Activated naive CD8-positive, alpha-beta T cell (primary cell): ENCODE results near the gene OSTN.
"Not testable (repeated sequence)": the region's sequence is repeated elsewhere in the genome, so short reads cannot be mapped to it uniquely, and the experiment has no call there.

Experiments used
- H3K27ac Mint-ChIP-seq: one replicate; pipeline ENCODE4 v1.8.0; 2021; ENCODE audit warnings: mixed read lengths
- H3K27me3 Mint-ChIP-seq: one replicate; pipeline ENCODE4 v1.8.0; 2021; ENCODE audit warnings: mixed read lengths
- H3K36me3 Mint-ChIP-seq: one replicate; pipeline ENCODE4 v1.8.0; 2021; ENCODE audit warnings: mixed read lengths
- H3K4me1 Mint-ChIP-seq: one replicate; pipeline ENCODE4 v1.8.0; 2021; ENCODE audit warnings: low read depth, mixed read lengths
- H3K4me3 Mint-ChIP-seq: one replicate; pipeline ENCODE4 v1.8.0; 2021; ENCODE audit warnings: mild to moderate bottlenecking, mixed read lengths
- H3K9me3 Mint-ChIP-seq: one replicate; pipeline ENCODE4 v1.8.0; 2021; ENCODE audit warnings: low read depth, mixed read lengths

Gene OSTN

DNA sequence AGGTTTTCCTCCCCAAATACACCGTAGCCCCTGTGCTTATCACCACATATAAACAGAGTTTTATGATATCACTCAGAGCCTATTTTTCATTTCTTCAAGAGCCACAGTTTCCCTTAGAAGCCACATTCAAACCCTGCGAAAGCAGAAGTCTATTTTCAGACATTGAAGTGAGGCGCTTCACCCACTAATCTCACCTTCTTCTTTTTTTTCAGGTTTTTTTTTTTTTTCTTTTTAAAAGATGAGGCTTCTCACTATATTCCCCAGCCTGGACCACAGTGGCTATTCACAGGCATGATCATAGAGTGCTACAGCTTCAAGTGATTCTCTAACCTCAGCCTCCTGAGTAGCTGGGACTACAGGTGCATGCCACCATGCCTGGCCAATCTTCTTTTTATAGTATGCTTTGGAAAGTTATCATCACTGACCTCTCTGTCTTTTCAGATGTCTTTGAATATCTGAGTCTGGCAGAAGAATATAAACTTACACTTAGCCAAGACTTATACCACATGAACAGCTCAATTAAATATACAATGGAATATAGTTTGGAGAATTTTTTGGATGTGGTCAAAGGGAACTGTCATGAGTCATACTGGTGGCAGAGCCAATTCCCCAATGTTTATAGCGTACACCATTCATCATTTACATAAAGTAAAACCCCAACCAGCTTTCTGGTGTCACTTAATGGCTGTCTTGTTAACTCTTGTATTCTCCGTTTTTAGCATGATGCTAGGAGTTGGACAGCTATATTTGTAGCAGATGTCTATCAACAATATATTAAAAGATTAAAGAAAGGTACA, 70.4 kb downstream of the OSTN start:
- Mint-ChIP-seq H3K9me3 (peaks cover 4% of the 10 kb centered on the region), H3K27me3 (no peaks in the 10 kb centered on the region), H3K4me3 (no peak overlapping the region), H3K27ac (no peak overlapping the region), H3K36me3 (no peaks in the 10 kb centered on the region), H3K4me1 (no peaks in the 10 kb centered on the region)

DNA sequence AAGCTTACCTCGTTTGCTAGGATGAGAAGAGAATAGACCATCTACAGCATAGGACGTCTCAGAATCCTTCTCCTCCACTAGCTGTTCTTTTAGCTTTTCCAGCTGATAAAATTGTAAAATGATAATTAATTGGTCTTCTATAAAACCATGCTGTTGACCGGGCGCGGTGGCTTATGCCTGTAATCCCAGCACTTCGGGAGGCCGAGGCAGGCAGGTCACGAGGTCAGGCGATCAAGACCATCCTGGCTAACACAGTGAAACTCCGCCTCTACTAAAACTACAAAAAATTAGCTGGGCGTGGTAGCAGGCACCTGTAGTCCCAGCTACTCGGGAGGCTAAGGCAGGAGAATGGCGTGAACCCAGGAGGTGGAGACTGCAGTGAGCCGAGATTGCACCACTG, 76.2 kb downstream of the OSTN start:
- H3K4me1 Mint-ChIP-seq, H3K27ac Mint-ChIP-seq, H3K27me3 Mint-ChIP-seq, H3K4me3 Mint-ChIP-seq, H3K9me3 Mint-ChIP-seq, H3K36me3 Mint-ChIP-seq: not testable (repeated sequence)

DNA sequence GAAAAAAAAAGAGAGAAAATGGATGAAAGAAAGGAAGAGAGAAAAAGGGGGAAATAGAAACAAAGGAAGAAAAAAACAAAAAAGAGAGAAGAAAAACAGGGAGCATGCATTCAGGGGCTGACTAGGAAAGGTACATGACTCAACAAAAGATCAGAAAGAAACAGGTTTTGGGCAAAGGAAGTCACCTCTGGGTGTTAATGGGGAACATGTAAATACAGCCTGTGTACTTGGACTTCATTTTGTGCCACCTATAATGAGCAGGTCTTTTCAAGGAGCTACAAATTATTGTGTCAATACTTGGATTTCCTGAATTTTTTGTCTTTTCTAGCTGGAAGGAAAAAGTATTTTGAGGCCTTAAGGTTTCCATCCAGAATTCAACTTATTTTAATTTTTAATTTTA, 76.7 kb downstream of the OSTN start:
- no peaks in the 10 kb centered on the region for H3K4me1 Mint-ChIP-seq
- no peaks in the 10 kb centered on the region for H3K36me3 Mint-ChIP-seq
- no peak overlapping the region for H3K4me3 Mint-ChIP-seq
- no peaks in the 10 kb centered on the region for H3K9me3 Mint-ChIP-seq
- H3K27me3 Mint-ChIP-seq: no peaks in the 10 kb centered on the region
- H3K27ac Mint-ChIP-seq: no peak overlapping the region

GRCh38 chr3:191280111-191280510, 81.1 kb downstream of the OSTN start:
- H3K4me3 Mint-ChIP-seq: no peak overlapping the region
- H3K27me3 Mint-ChIP-seq: no peaks in the 10 kb centered on the region
- no peak overlapping the region for H3K27ac Mint-ChIP-seq
- peaks cover 2% of the 10 kb centered on the region for H3K9me3 Mint-ChIP-seq
- H3K4me1 Mint-ChIP-seq: no peaks in the 10 kb centered on the region
- H3K36me3 Mint-ChIP-seq: no peaks in the 10 kb centered on the region

DNA sequence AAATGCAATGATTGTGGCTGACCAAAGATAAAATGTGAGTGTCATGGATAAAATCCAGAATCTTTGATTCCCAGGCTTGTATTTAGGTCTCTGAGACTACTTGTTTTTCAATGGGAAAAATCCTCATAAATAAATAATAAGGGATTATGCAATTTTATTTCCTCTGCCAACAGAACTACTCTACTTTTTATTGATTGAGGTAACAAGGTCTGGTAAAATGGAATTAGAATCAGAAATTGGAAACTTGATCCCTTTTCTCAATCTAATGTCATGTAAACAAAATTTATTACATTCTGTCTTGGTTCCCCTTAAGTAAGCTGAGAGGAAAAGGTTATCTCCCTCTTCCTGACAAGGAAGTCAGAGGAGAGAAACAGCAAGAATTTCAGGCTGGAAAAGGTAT, 81.8 kb downstream of the OSTN start:
- Mint-ChIP-seq H3K27me3 (no peaks in the 10 kb centered on the region), H3K9me3 (peaks cover 4% of the 10 kb centered on the region), H3K36me3 (no peaks in the 10 kb centered on the region), H3K4me3 (no peak overlapping the region), H3K4me1 (no peaks in the 10 kb centered on the region), H3K27ac (no peak overlapping the region)

- Mint-ChIP-seq H3K4me3 (no peak overlapping the region), H3K27me3 (no peaks in the 10 kb centered on the region), H3K9me3 (peaks cover 12% of the 10 kb centered on the region), H3K4me1 (no peaks in the 10 kb centered on the region), H3K27ac (no peak overlapping the region), H3K36me3 (no peaks in the 10 kb centered on the region)
Observed at GRCh38 chr3:191282251-191283185, 83.5 kb downstream of the OSTN start.

DNA sequence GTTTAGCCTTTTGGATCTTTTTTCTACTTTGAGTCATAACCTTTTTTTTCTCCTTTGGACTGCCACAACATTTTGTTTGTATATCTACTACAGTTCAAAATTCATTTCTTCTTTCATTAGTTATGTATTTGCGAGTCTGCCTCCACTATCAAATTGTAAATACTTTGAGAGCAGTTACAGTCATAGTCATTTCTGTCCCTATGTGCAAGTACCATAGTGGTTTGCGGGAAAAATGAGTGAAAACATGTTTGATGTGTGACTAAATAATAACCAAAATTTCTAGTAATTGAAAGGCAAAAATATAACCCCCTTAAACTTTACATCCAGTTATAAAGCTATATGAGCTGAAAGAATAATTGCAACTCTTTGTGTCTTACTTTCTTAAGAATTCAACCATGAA, 84.4 kb downstream of the OSTN start:
- Mint-ChIP-seq H3K4me1 (no peaks in the 10 kb centered on the region), H3K4me3 (no peak overlapping the region), H3K9me3 (peaks cover 12% of the 10 kb centered on the region), H3K36me3 (no peaks in the 10 kb centered on the region), H3K27me3 (no peaks in the 10 kb centered on the region), H3K27ac (no peak overlapping the region)

DNA sequence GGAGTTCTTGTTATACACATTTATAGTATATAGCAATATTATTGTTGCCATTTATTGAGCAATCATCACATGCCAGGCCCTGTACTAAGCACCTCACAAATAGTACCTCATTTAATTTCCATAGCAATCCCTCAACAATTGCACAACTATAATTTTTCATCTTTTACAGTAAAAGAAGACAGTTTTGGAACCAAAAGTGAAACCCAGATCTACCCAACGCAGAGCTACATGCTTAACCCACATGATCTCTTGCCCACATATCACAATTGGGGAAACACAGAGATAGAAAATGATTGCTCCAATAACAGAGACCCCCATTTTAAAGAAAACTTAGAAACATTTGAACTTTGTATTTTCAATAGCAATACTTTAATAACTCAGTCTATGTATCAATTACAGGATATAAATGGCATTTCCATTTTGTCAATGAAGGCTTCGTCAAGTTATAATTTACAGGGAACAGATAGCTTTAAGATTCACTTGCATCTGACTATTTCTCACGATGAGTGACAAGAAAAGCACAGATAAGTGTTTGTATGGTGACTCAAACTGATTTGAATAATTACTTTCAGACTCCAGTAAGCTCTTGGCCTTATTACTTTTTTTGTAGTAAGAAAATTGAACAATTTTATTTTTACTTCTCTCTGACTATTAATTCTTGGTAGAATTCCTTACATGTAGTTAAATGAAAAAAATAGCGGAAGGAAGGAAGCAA, 91.4 kb downstream of the OSTN start:
- Mint-ChIP-seq H3K4me1 (peaks cover 1% of the 10 kb centered on the region), H3K27ac (no peak overlapping the region), H3K9me3 (peaks cover 9% of the 10 kb centered on the region), H3K36me3 (no peaks in the 10 kb centered on the region), H3K4me3 (no peak overlapping the region), H3K27me3 (no peaks in the 10 kb centered on the region)

GRCh38 chr3:191292243-191293015, 93.4 kb downstream of the OSTN start:
- Mint-ChIP-seq H3K27ac (no peak overlapping the region), H3K27me3 (no peaks in the 10 kb centered on the region), H3K4me1 (peaks cover 1% of the 10 kb centered on the region), H3K9me3 (no peaks in the 10 kb centered on the region), H3K36me3 (no peaks in the 10 kb centered on the region), H3K4me3 (no peak overlapping the region)

DNA sequence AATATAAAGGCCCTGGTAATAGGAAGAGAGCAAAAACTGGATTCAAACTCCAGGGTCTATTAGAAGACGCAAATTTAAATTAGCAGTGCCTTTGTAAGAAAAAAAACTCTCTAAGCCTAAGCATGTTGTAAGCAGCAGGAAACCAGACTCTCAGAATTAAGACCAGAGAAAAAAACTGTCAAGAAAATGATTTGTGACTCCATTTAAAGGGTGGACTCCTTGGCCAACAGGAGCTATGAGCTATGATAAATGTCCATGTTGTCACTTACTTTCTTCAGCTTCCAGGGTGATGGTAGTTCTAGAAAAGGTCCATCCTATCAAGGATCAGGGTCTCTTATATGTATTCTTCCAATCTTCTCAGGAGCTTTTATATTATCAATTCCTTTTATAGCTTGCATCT, 95.2 kb downstream of the OSTN start:
- no peaks in the 10 kb centered on the region for H3K9me3 Mint-ChIP-seq

DNA sequence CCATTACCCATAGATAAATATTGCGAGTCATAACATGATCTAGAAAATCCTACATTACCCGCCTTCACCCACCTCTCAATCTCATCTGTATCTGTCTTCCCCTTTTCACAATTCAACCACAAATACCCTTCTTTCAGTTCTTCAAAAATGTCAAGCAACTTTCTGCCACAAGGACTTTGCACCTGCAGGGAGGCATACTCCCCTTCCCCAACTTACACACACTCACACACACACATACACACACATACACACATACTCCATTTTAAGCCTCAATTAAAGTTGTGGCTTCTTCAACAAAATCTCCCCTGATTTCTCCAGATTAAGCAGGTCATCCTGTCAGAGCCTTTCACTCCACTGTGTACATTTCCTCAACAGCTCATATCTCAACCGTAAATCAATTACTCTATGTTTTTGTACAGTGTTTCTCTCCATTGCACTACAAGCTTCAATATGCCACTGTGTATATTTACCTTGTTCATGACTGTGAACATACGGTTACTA, 97.0 kb downstream of the OSTN start:
- Mint-ChIP-seq H3K27ac (no peak overlapping the region), H3K36me3 (no peaks in the 10 kb centered on the region), H3K9me3 (no peaks in the 10 kb centered on the region), H3K4me1 (no peaks in the 10 kb centered on the region), H3K27me3 (no peaks in the 10 kb centered on the region), H3K4me3 (no peak overlapping the region)

More for the DNA sequence above, 95.2 kb downstream of the OSTN start:
- Mint-ChIP-seq H3K4me1 (peaks cover 1% of the 10 kb centered on the region), H3K27me3 (no peaks in the 10 kb centered on the region), H3K4me3 (no peak overlapping the region), H3K36me3 (no peaks in the 10 kb centered on the region), H3K27ac (no peak overlapping the region)

DNA sequence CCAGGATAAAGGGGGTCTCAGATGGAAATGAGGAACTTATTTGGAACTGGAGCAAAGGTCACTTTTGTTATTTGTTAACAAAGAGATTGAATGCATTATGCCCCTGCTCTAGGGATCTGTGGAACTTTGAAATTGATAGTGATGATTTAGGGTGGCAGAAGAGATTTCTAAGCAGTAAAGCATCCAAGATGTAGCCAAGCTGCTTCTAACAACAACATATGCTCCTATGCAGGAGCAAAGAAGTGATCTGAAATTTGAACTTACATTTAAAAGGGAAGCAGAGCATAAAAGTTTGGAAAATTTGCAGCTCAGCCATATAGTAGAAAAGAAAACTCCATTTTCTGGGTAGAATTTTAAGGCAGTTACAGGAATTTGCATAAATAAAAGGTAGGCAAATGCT, 99.8 kb downstream of the OSTN start:
- H3K27me3 Mint-ChIP-seq: no peaks in the 10 kb centered on the region
- H3K4me3 Mint-ChIP-seq: no peak overlapping the region
- H3K4me1 Mint-ChIP-seq: no peaks in the 10 kb centered on the region
- no peak overlapping the region for H3K27ac Mint-ChIP-seq
- no peaks in the 10 kb centered on the region for H3K9me3 Mint-ChIP-seq
- H3K36me3 Mint-ChIP-seq: no peaks in the 10 kb centered on the region

GRCh38 chr3:191300422-191300821, 101.4 kb downstream of the OSTN start:
- H3K4me3 Mint-ChIP-seq: no peak overlapping the region
- no peaks in the 10 kb centered on the region for H3K27me3 Mint-ChIP-seq
- no peaks in the 10 kb centered on the region for H3K9me3 Mint-ChIP-seq
- H3K36me3 Mint-ChIP-seq: no peaks in the 10 kb centered on the region
- no peaks in the 10 kb centered on the region for H3K4me1 Mint-ChIP-seq
- H3K27ac Mint-ChIP-seq: no peak overlapping the region

DNA sequence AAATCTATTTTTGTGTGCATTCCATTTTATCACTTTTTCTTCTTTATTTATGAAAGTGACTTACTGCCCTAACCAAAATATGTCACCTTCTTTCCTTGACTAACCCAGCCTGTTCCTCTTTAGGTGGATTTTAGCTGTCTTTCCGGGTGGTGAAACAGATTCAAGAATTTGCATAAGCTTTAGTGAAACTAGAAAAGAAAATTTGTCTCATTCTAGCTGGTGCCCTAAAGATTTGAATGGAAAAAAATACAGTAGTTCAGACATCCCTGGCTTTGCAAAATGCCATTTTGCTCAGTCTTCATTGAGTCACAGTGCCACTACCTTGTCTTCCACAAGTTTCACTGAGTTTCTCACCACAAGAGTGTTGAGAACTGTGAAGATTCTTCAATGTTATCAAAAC, 102.0 kb downstream of the OSTN start:
- Mint-ChIP-seq H3K27me3 (no peaks in the 10 kb centered on the region), H3K4me1 (no peaks in the 10 kb centered on the region), H3K9me3 (no peaks in the 10 kb centered on the region), H3K4me3 (no peak overlapping the region), H3K36me3 (no peaks in the 10 kb centered on the region), H3K27ac (no peak overlapping the region)
